Umbilical cord (tissue), 2 donors: Measurements from ENCODE around the gene HINT3. TPM values are rescaled to one million over a fixed set of nuclear protein-coding genes. Genes with fewer than 3 reads are reported as not detected.
"Not testable (repeated sequence)": the region's sequence is repeated elsewhere in the genome, so short reads cannot be mapped to it uniquely, and the experiment has no call there.

Experiments
- DNase-seq: peaks from one replicate; pipeline ENCODE4 v3.0.0-alpha.2; 2015; ENCODE audit warnings: low spot score
- total RNA-seq: library from RNA; depleted of rRNA; stranded (reverse); fragments of >200 nt; gene quantifications from one replicate; pipeline ENCODE4 v1.2.3, GENCODE V29; 2014; ENCODE audit warnings: low replicate concordance; ENCODE audit not compliant: insufficient read depth

The HINT3 gene
- total RNA-seq, 1 donor from 2014 or later, result 41.9 TPM

GRCh38 chr6:125939791-125940190 lies 16.8 kb upstream of the HINT3 start:
- DNase-seq, result no peak

- DNase-seq, result peak; percentile 20
Measured at GRCh38 chr6:125940247-125941041, 16.1 kb upstream of the HINT3 start.

GRCh38 chr6:125942672-125943527 lies 13.7 kb upstream of the HINT3 start:
- no peak for DNase-seq

- DNase-seq, result no peak
Measured at GRCh38 chr6:125943528-125944433, 12.8 kb upstream of the HINT3 start.

- peak; percentile 79 for DNase-seq
Measured at GRCh38 chr6:125944434-125944816, 12.1 kb upstream of the HINT3 start.

GRCh38 chr6:125944896-125945295 lies 11.7 kb upstream of the HINT3 start:
- no peak for DNase-seq

GRCh38 chr6:125945378-125946141 lies 11.0 kb upstream of the HINT3 start:
- DNase-seq, result peak; percentile 74

- peak; percentile 83 for DNase-seq
Measured at GRCh38 chr6:125947615-125948014, 9.0 kb upstream of the HINT3 start.

- DNase-seq, result peak; percentile 28
Measured at GRCh38 chr6:125948455-125948854, 8.1 kb upstream of the HINT3 start.

GRCh38 chr6:125949069-125949468 lies 7.5 kb upstream of the HINT3 start:
- no peak for DNase-seq

- no peak for DNase-seq
Measured at GRCh38 chr6:125950293-125950692, 6.3 kb upstream of the HINT3 start.

GRCh38 chr6:125950716-125951115 lies 5.9 kb upstream of the HINT3 start:
- DNase-seq, result not testable (repeated sequence)

GRCh38 chr6:125951323-125951722 lies 5.2 kb upstream of the HINT3 start:
- peak; percentile 80 for DNase-seq

- no peak for DNase-seq
Measured at GRCh38 chr6:125952764-125953501, 3.6 kb upstream of the HINT3 start.

- no peak for DNase-seq
Measured at GRCh38 chr6:125953502-125953875, 3.1 kb upstream of the HINT3 start.

GRCh38 chr6:125954735-125955339 lies 1.7 kb upstream of the HINT3 start:
- DNase-seq, result no peak

GRCh38 chr6:125955973-125956372 lies 597 bp upstream of the HINT3 start:
- no peak for DNase-seq

GRCh38 chr6:125957391-125957693 lies 772 bp downstream of the HINT3 start:
- no peak for DNase-seq

GRCh38 chr6:125957845-125958244 lies 1.3 kb downstream of the HINT3 start:
- DNase-seq, result peak; percentile 52

- no peak for DNase-seq
Measured at GRCh38 chr6:125959041-125959440, 2.5 kb downstream of the HINT3 start.
